HCT116 (cell line): ENCODE results near the gene DNMT3B. TPM values are rescaled to one million over a fixed set of nuclear protein-coding genes. Genes with fewer than 3 reads are reported as not detected.

Source experiments
- ATAC-seq: fragments of 200-7000 bp; cut with Tn5 transposase; 2 replicates; pipeline ENCODE4 v1.9.1; 2020; ENCODE audit warnings: mild to moderate bottlenecking, moderate library complexity
- BruUV-seq: library from RNA; stranded (reverse); fragments of 400-500 nt; replicated peaks from 2 replicates; lab custom pipeline; 2021; lab: Mats Ljungman, UMichigan
- CTCF ChIA-PET: fragments of 300-600 bp; sonication (Branson Sonifier 250); formaldehyde crosslinking; loops from one replicate; lab custom pipeline; 2021; ENCODE audit warnings: antibody characterized with exemption; lab: Charles Lee
- POLR2A ChIA-PET: fragments of 300-600, 350-600 bp; sonication (Branson Sonifier 250); formaldehyde crosslinking; loops from one replicate; lab custom pipeline; 2021; ENCODE audit warnings: antibody characterized with exemption; lab: Charles Lee
- RAD21 ChIA-PET, 2 experiments: fragments of 300-600 bp; sonication (Branson Sonifier 250); formaldehyde crosslinking; loops; one replicate each; lab custom pipeline; 2023; ENCODE audit warnings: low total read pairs in 2 of 2; ENCODE audit not compliant: uncharacterized antibody in 2 of 2, unreplicated experiment in 2 of 2, low non-redundant PET in 1 of 2; lab: Charles Lee
- DNase-seq: peaks from one replicate; pipeline ENCODE4 v3.0.0-alpha.2; 2010; ENCODE audit warnings: low read depth, low spot score
- H2AFZ ChIP-seq: fragments of 200-600 bp; shearing (Covaris generic), sonication (generic); 2 replicates; pipeline ENCODE4 v1.6.1; 2017; ENCODE audit warnings: low read depth, mixed run types, mixed read lengths, antibody characterized with exemption, low read length; ENCODE audit not compliant: poor library complexity, severe bottlenecking
- H3K27ac ChIP-seq: 2 replicates; pipeline ENCODE4 v1.5.1; 2012; ENCODE audit warnings: low read depth, low read length
- H3K27me3 ChIP-seq: fragments of 200-600 bp; sonication (generic); 2 replicates; pipeline ENCODE4 v1.6.1; 2016; ENCODE audit warnings: mixed run types, low read length, mixed read lengths; ENCODE audit not compliant: insufficient read depth
- H3K36me3 ChIP-seq, 2 experiments: fragments of 200-500 bp in 1 of 2; fragments of 200-600 bp in 1 of 2; sonication (Bioruptor generic) in 1 of 2; sonication (generic) in 1 of 2; 2 replicates each; pipeline versions ENCODE4 v1.5.1 to v1.6.1; 2014 to 2016; ENCODE audit warnings: low read length in 2 of 2, inconsistent platforms in 1 of 2, mixed read lengths in 1 of 2, mixed run types in 1 of 2; ENCODE audit not compliant: insufficient read depth in 2 of 2, control insufficient read depth in 1 of 2
- H3K4me1 ChIP-seq, 2 experiments: fragments of 200-600 bp in 1 of 2; sonication (generic) in 1 of 2; 2 replicates each; pipeline versions ENCODE4 v1.5.1 to v1.6.1; 2012 to 2017; ENCODE audit warnings: low read length in 2 of 2, inconsistent platforms in 1 of 2, mild to moderate bottlenecking in 1 of 2, mixed read lengths in 1 of 2, mixed run types in 1 of 2, moderate library complexity in 1 of 2; ENCODE audit not compliant: insufficient read depth in 2 of 2, control insufficient read depth in 1 of 2
- H3K4me2 ChIP-seq: fragments of 200-600 bp; sonication (generic); 2 replicates; pipeline ENCODE4 v1.6.1; 2017; ENCODE audit warnings: mixed run types, low read length, mixed read lengths
- H3K4me3 ChIP-seq, 2 experiments: fragments of 200-600 bp in 1 of 2; sonication (generic) in 1 of 2; replicated peaks in 1 of 2; 2 replicates each; pipeline ENCODE4 v1.5.1; 2011 to 2016; ENCODE audit warnings: low read length in 2 of 2, control low read depth in 1 of 2, low read depth in 1 of 2, mild to moderate bottlenecking in 1 of 2, mixed read lengths in 1 of 2, mixed run types in 1 of 2
- H3K79me2 ChIP-seq: fragments of 200-600 bp; sonication (generic); 2 replicates; pipeline ENCODE4 v1.6.1; 2017; ENCODE audit warnings: mild to moderate bottlenecking, mixed run types, low read length, moderate library complexity, mixed read lengths; ENCODE audit not compliant: insufficient read depth
- H3K9ac ChIP-seq: fragments of 200-600 bp; sonication (generic); 2 replicates; pipeline ENCODE4 v1.6.1; 2016; ENCODE audit warnings: low read length, mixed read lengths
- H3K9me2 ChIP-seq: fragments of 200-600 bp; sonication (generic), shearing (Covaris generic); 2 replicates; pipeline ENCODE4 v1.6.1; 2017; ENCODE audit warnings: mixed run types, mild to moderate bottlenecking, moderate library complexity; ENCODE audit not compliant: insufficient read depth
- H3K9me3 ChIP-seq, 2 experiments: fragments of 200-500 bp in 1 of 2; fragments of 200-600 bp in 1 of 2; sonication (Bioruptor generic) in 1 of 2; sonication (generic) in 1 of 2; 2 replicates each; pipeline ENCODE4 v1.6.1; 2014 to 2017; ENCODE audit warnings: low read length in 2 of 2, mixed read lengths in 2 of 2, inconsistent platforms in 1 of 2, low read depth in 1 of 2, mild to moderate bottlenecking in 1 of 2, mixed run types in 1 of 2, moderate library complexity in 1 of 2; ENCODE audit not compliant: control insufficient read depth in 1 of 2, insufficient read depth in 1 of 2
- H4K20me1 ChIP-seq: fragments of 200-600 bp; sonication (generic), shearing (Covaris generic); 2 replicates; pipeline ENCODE4 v1.6.1; 2017; ENCODE audit warnings: mixed run types, mild to moderate bottlenecking, moderate library complexity; ENCODE audit not compliant: insufficient read depth
- CBX3 ChIP-seq: IDR thresholded peaks from 2 replicates; pipeline ENCODE4 v1.6.1; 2012; ENCODE audit warnings: low read depth
- CEBPB ChIP-seq: IDR thresholded peaks from 2 replicates; pipeline ENCODE4 v1.6.1; 2012; ENCODE audit warnings: low read depth
- EGR1 ChIP-seq: IDR thresholded peaks from 2 replicates; pipeline ENCODE4 v1.6.1; 2012; ENCODE audit warnings: low read depth
- ELF1 ChIP-seq: IDR thresholded peaks from 2 replicates; pipeline ENCODE4 v1.6.1; 2012; ENCODE audit warnings: low read depth, borderline replicate concordance
- EZH2 ChIP-seq: fragments of 200-600 bp; sonication (generic); IDR thresholded peaks from 2 replicates; pipeline ENCODE4 v1.6.1; 2017; ENCODE audit warnings: antibody characterized with exemption, mixed run types
- EZH2phosphoT487 ChIP-seq: fragments of 200-600 bp; IDR thresholded peaks from 2 replicates; pipeline ENCODE4 v1.6.1; 2018; ENCODE audit warnings: antibody characterized with exemption, borderline replicate concordance
- FOSL1 ChIP-seq: IDR thresholded peaks from 2 replicates; pipeline ENCODE4 v1.6.1; 2012; ENCODE audit warnings: low read depth
- JUND ChIP-seq: IDR thresholded peaks from 2 replicates; pipeline ENCODE4 v1.6.1; 2012
- POLR2A ChIP-seq: IDR thresholded peaks from 2 replicates; pipeline ENCODE4 v1.7.0; 2011; ENCODE audit warnings: borderline replicate concordance; ENCODE audit not compliant: insufficient read depth, insufficient read length; ENCODE audit errors: extremely low read depth
- POLR2AphosphoS5 ChIP-seq: IDR thresholded peaks from 2 replicates; pipeline ENCODE4 v1.6.1; 2011; ENCODE audit warnings: mild to moderate bottlenecking, low read depth, low read length, moderate library complexity
- SIN3A ChIP-seq: IDR thresholded peaks from 2 replicates; pipeline ENCODE4 v1.6.1; 2012; ENCODE audit warnings: low read depth
- SP1 ChIP-seq: IDR thresholded peaks from 2 replicates; pipeline ENCODE4 v1.6.1; 2012; ENCODE audit warnings: low read depth
- SRF ChIP-seq: IDR thresholded peaks from 2 replicates; pipeline ENCODE4 v1.6.1; 2012; ENCODE audit warnings: low read depth
- TCF7L2 ChIP-seq: IDR thresholded peaks from 2 replicates; pipeline ENCODE4 v1.7.0; 2011; ENCODE audit warnings: borderline replicate concordance, inconsistent platforms; ENCODE audit not compliant: insufficient read depth, insufficient read length; ENCODE audit errors: extremely low read depth
- YY1 ChIP-seq: IDR thresholded peaks from 2 replicates; pipeline ENCODE4 v1.6.1; 2011; ENCODE audit warnings: low read length, low read depth, moderate library complexity, mild to moderate bottlenecking; ENCODE audit not compliant: insufficient replicate concordance; ENCODE audit errors: extremely low read depth
- ZBTB33 ChIP-seq: IDR thresholded peaks from 2 replicates; pipeline ENCODE4 v1.6.1; 2011; ENCODE audit warnings: mild to moderate bottlenecking, low read length, moderate library complexity; ENCODE audit not compliant: insufficient replicate concordance; ENCODE audit errors: extremely low read depth
- intact Hi-C: fragments of 100-400 bp; cut with micrococcal nuclease; formaldehyde crosslinking; loops from 2 replicates; pipeline ENCODE4 v1.10.0; 2022
- total RNA-seq: library from RNA; stranded (reverse); gene quantifications from one replicate; pipeline ENCODE4 v1.2.1, GENCODE V29; 2021; ENCODE audit not compliant: unreplicated experiment
- TF ChIP-seq, protein P1 (sequence below): IDR thresholded peaks from 2 replicates; pipeline ENCODE4 v1.6.1; 2012; ENCODE audit warnings: low read depth
- TF ChIP-seq, protein P2 (sequence below), 3 experiments: fragments of 200-600 bp in 1 of 3; sonication (generic) in 1 of 3; IDR thresholded peaks in 2 of 3; conservative IDR thresholded peaks in 1 of 3; 2 replicates each; pipeline ENCODE4 v1.5.1; 2012 to 2017; ENCODE audit warnings: low read depth in 2 of 3, low read length in 2 of 3, antibody characterized with exemption in 1 of 3, borderline replicate concordance in 1 of 3, control low read depth in 1 of 3, mild to moderate bottlenecking in 1 of 3, mixed read lengths in 1 of 3, mixed run types in 1 of 3, moderate library complexity in 1 of 3; ENCODE audit not compliant: insufficient read depth in 1 of 3

DNMT3B gene
- total RNA-seq, 1 experiment from 2014 or later: 22.2 TPM

DNA sequence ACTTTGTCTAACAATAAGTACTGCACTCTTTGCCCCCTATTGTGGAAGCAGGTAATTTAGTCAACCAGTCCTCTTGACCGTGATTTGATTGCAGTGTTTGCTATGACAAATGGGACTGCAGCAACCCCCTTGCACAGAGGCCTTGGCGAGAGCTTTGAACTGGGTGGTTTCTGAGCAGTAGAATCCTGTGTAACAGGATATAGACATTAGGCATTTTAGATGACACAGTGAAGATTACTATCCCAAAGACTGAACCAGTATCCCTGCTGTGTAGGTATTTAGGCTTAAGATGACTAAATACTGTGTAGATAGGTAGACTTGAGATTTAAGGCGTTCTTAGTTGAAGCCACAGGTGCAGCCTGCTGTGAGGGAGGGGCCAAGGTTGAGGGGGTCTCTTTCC, 9.9 kb downstream of the DNMT3B start:
- Histone ChIP-seq H3K9ac (no peak overlapping the region), H3K9me3 (no peaks in the 10 kb centered on the region), H3K27ac (no peak overlapping the region), H4K20me1 (no peaks in the 10 kb centered on the region), H3K4me3 (no peak overlapping the region), H3K27me3 (no peaks in the 10 kb centered on the region), H3K9me2 (no peaks in the 10 kb centered on the region), H3K79me2 (peaks cover 86% of the 10 kb centered on the region), H3K4me2 (no peak overlapping the region), H3K4me1 (peaks cover 27 to 31% of the 10 kb centered on the region in 2 experiments), H3K36me3 (no peaks in the 10 kb centered on the region), H2AFZ (no peak overlapping the region)
- ATAC-seq (no peak), DNase-seq (no peak)
- RAD21 ChIA-PET: no interaction called here
- POLR2A ChIA-PET: no interaction called here
- TF ChIP-seq SRF (no peak), EZH2phosphoT487 (no peak), CBX3 (no peak), JUND (no peak), SP1 (no peak), EGR1 (no peak), ZBTB33 (no peak), YY1 (no peak), ELF1 (no peak), POLR2A (no peak), POLR2AphosphoS5 (no peak), CEBPB (no peak), TCF7L2 (no peak), SIN3A (no peak), EZH2 (no peak), FOSL1 (no peak)
- TF ChIP-seq, protein P1, sequence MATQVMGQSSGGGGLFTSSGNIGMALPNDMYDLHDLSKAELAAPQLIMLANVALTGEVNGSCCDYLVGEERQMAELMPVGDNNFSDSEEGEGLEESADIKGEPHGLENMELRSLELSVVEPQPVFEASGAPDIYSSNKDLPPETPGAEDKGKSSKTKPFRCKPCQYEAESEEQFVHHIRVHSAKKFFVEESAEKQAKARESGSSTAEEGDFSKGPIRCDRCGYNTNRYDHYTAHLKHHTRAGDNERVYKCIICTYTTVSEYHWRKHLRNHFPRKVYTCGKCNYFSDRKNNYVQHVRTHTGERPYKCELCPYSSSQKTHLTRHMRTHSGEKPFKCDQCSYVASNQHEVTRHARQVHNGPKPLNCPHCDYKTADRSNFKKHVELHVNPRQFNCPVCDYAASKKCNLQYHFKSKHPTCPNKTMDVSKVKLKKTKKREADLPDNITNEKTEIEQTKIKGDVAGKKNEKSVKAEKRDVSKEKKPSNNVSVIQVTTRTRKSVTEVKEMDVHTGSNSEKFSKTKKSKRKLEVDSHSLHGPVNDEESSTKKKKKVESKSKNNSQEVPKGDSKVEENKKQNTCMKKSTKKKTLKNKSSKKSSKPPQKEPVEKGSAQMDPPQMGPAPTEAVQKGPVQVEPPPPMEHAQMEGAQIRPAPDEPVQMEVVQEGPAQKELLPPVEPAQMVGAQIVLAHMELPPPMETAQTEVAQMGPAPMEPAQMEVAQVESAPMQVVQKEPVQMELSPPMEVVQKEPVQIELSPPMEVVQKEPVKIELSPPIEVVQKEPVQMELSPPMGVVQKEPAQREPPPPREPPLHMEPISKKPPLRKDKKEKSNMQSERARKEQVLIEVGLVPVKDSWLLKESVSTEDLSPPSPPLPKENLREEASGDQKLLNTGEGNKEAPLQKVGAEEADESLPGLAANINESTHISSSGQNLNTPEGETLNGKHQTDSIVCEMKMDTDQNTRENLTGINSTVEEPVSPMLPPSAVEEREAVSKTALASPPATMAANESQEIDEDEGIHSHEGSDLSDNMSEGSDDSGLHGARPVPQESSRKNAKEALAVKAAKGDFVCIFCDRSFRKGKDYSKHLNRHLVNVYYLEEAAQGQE: no peak
- TF ChIP-seq, protein P2, sequence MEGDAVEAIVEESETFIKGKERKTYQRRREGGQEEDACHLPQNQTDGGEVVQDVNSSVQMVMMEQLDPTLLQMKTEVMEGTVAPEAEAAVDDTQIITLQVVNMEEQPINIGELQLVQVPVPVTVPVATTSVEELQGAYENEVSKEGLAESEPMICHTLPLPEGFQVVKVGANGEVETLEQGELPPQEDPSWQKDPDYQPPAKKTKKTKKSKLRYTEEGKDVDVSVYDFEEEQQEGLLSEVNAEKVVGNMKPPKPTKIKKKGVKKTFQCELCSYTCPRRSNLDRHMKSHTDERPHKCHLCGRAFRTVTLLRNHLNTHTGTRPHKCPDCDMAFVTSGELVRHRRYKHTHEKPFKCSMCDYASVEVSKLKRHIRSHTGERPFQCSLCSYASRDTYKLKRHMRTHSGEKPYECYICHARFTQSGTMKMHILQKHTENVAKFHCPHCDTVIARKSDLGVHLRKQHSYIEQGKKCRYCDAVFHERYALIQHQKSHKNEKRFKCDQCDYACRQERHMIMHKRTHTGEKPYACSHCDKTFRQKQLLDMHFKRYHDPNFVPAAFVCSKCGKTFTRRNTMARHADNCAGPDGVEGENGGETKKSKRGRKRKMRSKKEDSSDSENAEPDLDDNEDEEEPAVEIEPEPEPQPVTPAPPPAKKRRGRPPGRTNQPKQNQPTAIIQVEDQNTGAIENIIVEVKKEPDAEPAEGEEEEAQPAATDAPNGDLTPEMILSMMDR (IDR thresholded peaks at IDR 0.05 in 2 of 3, conservative IDR thresholded peaks at IDR 0.05 in 1 of 3; ENCODE audit: borderline replicate concordance in 1 of 3, insufficient read depth in 1 of 3, low read depth in 2 of 3, low read length in 2 of 3): no peak
- CTCF ChIA-PET: no interaction called here
- no TSS peak for BruUV-seq
- intact Hi-C loops: loop anchor here (10.0 kb wide), 1 partner anchor 247 kb away; no protein-coding TSS in a partner anchor
